Stimulated activated CD8-positive, alpha-beta memory T cell treated with anti-CD3 and anti-CD28 coated beads, Interleukin-15, amount 100 ng/mL, for 1 hour (primary cell): ENCODE data around the gene MEST.
"Not testable (repeated sequence)": the region's sequence is repeated elsewhere in the genome, so short reads cannot be mapped to it uniquely, and the experiment has no call there.

ENCODE experiments used
- DNase-seq: peaks from one replicate; pipeline ENCODE4 v3.0.0-alpha.2; 2020; ENCODE audit warnings: low read depth

Gene MEST

DNA sequence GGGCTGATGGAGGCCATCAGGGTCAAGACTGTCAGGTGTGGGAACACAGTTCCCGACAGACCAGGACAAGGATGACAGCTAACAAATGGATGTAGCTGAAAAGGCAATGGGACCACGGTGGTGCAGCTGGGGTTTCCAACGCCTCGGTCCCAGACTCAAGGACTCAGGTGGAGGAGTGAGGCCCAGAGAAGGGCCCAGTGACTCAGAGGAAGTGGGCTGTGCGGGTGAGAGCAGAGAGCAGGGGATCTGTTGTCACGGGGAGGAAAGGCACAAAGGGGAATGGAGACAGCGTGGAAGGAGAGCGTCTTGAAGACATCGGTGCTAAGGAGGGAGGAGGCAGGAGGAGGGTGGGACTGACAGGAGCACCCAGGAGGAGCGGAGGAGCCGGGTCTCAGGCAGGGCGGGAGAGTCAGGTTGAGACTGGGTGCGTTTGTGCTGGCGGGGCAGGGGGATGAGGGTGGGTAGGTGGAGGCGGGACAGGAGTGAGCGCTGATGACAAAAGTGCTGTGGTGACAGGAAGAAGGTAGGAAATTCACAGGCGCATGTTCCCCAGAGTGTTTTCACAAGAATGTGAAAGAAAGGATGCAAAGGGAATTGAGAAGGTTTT, 31.7 kb downstream of the MEST start:
- not testable (repeated sequence) for DNase-seq

DNA sequence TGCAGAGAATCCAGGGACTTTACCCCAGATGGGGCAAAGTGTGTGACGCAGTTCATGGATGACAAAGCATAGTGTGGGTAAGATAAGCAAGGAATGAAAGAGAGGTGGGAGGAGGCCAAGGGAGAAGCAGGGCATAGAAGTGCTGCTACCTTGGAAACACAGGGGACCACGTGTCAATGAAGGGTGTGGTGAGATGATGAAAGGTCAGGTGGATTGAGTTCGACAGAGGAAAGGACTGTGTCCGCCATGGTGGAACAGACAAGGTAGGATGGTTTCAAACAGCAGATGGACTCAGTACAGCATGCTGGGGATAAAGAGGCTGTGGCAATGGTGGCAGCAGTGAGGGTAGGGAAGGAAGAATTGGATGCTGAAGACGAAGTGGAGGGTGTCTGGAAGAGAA, 32.7 kb downstream of the MEST start:
- no peak for DNase-seq

DNA sequence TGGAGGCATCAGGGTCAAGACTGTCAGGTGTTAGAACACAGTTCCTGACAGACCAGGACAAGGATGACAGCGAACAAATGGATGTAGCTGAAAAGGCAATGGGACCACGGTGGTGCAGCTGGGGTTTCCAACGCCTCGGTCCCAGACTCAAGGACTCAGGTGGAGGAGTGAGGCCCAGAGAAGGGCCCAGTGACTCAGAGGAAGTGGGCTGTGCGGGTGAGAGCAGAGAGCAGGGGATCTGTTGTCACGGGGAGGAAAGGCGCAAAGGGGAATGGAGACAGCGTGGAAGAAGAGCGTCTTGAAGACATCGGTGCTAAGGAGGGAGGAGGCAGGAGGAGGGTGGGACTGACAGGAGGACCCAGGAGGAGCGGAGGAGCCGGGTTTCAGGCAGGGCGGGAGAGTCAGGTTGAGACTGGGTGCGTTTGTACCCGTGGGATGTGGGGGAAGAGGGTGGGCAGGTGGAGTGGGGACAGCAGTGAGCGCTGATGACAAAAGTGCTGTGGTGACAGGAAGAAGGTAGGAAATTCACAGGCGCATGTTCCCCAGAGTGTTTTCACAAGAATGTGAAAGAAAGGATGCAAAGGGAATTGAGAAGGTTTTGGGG, 36.0 kb downstream of the MEST start:
- DNase-seq: not testable (repeated sequence)

DNA sequence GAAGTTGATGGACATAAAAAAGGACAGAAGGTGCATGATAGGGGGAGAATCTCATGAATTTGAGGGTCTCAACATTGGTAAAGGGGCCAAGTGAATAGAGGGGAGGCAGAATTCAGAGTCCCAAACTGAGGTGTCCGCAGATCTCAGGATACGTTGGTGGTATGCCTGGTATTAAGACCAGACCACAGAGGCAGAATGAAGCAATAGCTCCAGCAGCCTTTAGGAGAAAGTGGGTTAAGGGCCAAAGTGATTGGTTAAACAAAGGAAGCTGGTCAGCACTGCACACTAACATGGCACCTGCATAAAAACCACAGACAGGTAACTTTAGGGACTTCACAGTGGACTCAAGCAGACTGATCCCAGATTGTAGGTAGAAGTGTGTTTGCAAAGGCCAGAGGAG, 37.5 kb downstream of the MEST start:
- no peak for DNase-seq

DNA sequence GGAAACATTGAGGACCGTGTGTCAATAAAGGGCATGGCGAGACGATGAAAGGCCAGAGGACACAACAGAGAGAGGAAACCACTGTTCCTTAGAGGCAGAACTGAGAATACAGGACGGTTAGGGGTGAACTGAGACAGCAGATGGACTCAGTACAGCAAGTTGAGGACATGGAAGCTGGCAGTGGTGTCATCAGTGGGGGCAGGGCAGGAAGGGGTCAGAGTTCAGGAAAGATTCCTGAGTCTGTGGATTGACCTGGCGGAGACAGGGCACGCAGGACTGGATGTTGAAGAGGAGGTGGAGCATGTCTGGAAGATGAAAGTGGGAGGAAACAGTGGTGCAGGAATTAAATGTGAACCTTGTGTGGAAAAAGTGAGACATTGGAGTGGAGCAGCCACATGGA, 46.0 kb downstream of the MEST start:
- not testable (repeated sequence) for DNase-seq

DNA sequence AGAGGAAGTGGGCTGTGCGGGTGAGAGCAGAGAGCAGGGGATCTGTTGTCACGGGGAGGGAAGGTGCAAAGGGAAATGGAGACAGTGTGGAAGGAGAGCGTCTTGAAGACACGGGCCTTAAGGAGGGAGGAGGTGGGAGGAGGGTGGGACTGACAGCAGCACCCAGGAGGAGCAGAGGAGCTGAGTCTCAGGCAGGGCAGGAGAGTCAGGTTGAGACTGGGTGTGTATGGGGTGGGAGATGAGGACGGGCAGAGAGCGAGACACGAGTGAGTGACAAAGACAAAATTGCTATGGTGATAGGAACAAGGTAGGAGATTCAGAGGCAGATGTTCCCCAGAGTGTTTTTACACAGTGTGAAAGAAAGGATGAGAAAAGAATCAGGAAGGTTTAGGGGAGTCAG, 49.4 kb downstream of the MEST start:
- DNase-seq: not testable (repeated sequence)

DNA sequence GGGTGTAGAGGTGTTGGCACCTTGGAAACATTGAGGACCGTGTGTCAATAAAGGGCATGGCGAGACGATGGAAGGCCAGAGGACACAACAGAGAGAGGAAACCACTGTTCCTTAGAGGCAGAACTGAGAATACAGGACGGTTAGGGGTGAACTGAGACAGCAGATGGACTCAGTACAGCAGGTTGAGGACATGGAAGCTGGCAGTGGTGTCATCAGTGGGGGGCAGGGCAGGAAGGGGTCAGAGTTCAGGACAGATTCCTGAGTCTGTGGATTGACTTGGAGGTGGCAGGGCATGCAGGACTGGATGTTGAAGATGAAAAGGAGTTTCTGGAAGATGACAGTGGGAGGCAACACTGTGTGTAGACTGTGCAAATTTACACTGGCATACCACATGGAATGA, 50.4 kb downstream of the MEST start:
- not testable (repeated sequence) for DNase-seq

DNA sequence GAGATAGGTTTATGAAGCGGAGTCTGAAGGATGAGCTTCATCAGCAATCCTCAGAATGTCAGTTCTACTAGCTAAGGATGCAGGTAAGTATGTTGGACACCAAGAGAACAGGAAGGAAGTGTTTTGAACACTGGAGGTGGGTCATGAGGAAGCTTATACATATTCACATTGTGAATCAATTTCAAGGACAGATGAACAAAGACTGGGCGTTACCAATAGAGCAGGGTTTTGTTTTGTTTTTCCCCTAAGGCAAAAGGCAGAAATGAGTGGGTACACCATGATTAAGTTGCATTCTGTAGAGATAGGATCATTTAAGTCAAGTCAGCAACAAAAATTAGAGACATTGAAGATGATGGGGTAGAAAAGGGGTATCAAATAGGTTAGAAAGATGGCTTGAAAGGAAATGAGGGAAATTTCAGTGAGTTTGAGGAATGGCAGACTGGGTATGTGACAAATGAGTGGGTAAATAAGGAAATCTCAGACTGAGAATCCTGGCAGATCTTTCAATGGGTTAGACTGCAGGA, 51.7 kb downstream of the MEST start:
- DNase-seq: no peak

DNA sequence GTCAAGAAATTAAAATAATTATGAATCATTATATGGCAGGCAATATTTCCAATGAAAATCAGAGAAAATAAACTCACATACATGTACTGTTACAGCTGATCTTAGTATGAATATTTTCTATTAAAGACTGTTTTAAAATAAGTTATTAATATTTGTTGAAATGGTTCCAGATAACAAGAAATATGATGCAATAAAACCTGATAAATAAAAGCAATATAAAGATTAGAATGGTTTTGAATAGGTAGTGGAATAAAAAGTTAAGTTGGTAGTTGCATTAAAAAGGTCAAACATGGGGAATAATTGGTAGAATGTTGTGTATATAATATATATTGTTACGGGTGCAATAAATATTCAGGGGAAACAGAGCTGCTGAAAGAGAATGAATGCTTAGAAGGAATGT, 52.5 kb downstream of the MEST start:
- DNase-seq: no peak

DNA sequence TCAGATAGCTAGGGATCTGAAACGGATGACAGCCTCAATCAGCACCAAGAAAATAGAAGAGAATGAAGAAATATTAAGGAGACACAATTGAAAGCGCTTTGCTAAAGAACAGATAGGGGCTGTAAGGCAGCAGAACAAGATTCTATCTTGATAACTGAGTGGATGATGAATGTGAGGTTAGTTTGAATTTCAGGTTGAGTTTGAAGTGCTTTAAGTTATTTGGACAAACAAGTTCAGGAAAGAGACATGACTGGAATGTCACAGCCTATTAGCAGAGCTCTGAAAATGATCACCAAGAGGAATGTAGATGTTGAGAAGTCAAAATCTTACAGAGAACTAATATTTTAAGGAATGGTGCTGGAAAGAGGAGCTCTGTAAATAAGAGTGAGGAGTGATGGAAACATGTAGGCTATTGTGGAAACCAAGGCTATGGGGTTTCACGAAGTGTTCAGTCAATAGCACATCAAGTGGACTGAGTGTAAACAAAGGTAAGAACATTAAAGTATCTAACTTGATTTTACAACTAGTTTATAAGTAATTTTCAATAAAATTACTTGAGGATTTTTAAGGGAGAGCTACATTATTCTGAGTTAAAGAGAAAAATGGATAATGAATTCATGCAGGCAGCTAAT, 61.6 kb downstream of the MEST start:
- DNase-seq: no peak

DNA sequence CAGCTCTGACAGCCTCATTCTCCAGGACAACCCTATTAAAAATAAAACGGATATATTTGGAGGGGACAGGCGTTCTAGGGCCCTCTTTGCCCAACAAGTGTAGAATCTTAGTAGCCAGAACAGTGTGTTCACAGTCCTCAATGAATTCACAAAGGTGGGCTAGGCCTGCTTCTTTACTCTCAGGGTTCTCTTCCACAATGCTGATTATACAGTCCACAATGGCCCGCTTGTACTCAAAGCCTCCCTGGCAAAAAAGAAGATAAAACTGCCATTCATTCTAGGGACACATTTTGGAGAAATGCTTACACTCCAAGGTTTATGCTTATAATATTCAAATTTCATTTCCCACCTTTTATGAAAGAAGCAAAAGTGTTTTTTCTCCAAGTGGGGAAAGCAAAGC, 62.6 kb downstream of the MEST start:
- no peak for DNase-seq
